Bronchial epithelial cell (primary cell): Measurements from ENCODE around the gene VRTN. TPM values are rescaled to one million over a fixed set of nuclear protein-coding genes. Genes with fewer than 3 reads are reported as not detected.
"Not testable (repeated sequence)": the region's sequence is repeated elsewhere in the genome, so short reads cannot be mapped to it uniquely, and the experiment has no call there.

Experiments used
- DNase-seq: peaks from one replicate; pipeline ENCODE4 v3.0.0-alpha.2; 2010; ENCODE audit warnings: low read depth
- FAIRE-seq: peaks from 2 replicates; lab custom pipeline; 2011; peaks lifted over from hg19 to GRCh38; lab: Jason Lieb, UNC
- H3K27me3 ChIP-seq: 2 replicates; pipeline ENCODE4 v1.5.1; 2011; ENCODE audit warnings: low read length; ENCODE audit not compliant: control insufficient read depth, insufficient read depth
- H3K36me3 ChIP-seq: 2 replicates; pipeline ENCODE4 v1.5.1; 2011; ENCODE audit warnings: low read length; ENCODE audit not compliant: control insufficient read depth, insufficient read depth
- H3K4me3 ChIP-seq: 2 replicates; pipeline ENCODE4 v1.5.1; 2011; ENCODE audit warnings: mild to moderate bottlenecking, low read depth, low read length, control low read depth
- CTCF ChIP-seq: IDR thresholded peaks from 2 replicates; pipeline ENCODE4 v1.5.1; 2011; ENCODE audit warnings: mild to moderate bottlenecking, moderate library complexity, low read length, control low read depth, inconsistent platforms; ENCODE audit not compliant: insufficient read depth, severe bottlenecking
- total RNA-seq: library from RNA; depleted of rRNA; stranded (reverse); fragments of >200 nt; gene quantifications from 2 replicates; pipeline ENCODE4 v1.2.1, GENCODE V29; 2014

Gene VRTN
- total RNA-seq, 1 donor from 2014 or later: not detected

- FAIRE-seq (no peak), DNase-seq (peak; percentile 84)
- H3K27me3 ChIP-seq: no peaks in the 10 kb centered on the region
These were observed 31.9 kb downstream of the VRTN start for GRCh38 chr14:74380172-74380571.

DNA sequence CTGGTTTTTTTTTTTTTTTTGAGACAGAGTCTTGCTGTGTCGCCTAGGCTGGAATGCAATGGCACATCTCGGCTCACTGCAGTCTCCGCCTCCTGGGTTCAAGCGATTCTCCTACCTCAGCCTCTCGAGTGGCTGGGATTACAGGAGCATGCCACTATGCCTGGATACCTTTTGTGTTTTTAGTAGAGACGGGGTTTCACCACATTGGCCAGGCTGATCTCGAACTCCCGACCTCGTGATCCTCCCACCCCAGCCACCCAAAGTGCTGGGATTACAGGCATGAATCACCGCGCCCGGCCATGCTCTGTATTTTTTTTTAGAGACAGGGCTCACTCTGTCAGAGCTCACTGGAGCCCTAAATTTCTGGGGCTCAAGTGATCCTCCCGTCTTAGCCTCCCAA lies 32.6 kb downstream of the VRTN start:
- no peak for TF ChIP-seq CTCF
- no peak for DNase-seq
- Histone ChIP-seq H3K36me3 (no peaks in the 10 kb centered on the region), H3K27me3 (no peaks in the 10 kb centered on the region), H3K4me3 (no peak overlapping the region)
- FAIRE-seq: no peak

More at GRCh38 chr14:74380172-74380571, 31.9 kb downstream of the VRTN start:
- Histone ChIP-seq H3K36me3 (no peaks in the 10 kb centered on the region), H3K4me3 (no peak overlapping the region)
- no peak for TF ChIP-seq CTCF

GRCh38 chr14:74381571-74381970 lies 33.3 kb downstream of the VRTN start:
- FAIRE-seq, H3K4me3 ChIP-seq, DNase-seq, H3K27me3 ChIP-seq, H3K36me3 ChIP-seq: not testable (repeated sequence)

DNA sequence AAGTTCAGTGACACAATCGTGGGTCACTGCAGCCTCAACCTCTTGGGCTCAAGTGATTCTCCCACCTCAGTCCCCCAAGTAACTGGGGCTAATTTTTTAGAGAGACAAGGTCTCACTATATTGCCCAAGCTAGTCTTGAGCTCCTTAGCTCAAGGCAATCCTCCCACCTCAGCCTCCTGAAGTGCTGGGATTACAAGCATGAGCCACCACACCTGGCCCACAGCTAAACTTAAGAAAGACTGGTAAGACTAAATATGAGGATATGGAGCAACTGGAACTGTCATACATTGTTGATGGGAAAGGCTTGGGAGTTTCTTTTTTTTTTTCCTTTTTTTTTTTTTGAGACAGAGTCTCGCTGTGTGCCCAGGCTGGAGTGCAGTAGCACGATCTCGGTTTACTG lies 34.0 kb downstream of the VRTN start:
- no peak for TF ChIP-seq CTCF
- Histone ChIP-seq H3K4me3 (no peak overlapping the region), H3K36me3 (no peaks in the 10 kb centered on the region), H3K27me3 (no peaks in the 10 kb centered on the region)
- no peak for DNase-seq
- FAIRE-seq: no peak

GRCh38 chr14:74389980-74390379 lies 41.7 kb downstream of the VRTN start:
- FAIRE-seq: no peak
- Histone ChIP-seq H3K36me3 (no peaks in the 10 kb centered on the region), H3K27me3 (no peaks in the 10 kb centered on the region), H3K4me3 (no peak overlapping the region)
- no peak for TF ChIP-seq CTCF
- no peak for DNase-seq

DNA sequence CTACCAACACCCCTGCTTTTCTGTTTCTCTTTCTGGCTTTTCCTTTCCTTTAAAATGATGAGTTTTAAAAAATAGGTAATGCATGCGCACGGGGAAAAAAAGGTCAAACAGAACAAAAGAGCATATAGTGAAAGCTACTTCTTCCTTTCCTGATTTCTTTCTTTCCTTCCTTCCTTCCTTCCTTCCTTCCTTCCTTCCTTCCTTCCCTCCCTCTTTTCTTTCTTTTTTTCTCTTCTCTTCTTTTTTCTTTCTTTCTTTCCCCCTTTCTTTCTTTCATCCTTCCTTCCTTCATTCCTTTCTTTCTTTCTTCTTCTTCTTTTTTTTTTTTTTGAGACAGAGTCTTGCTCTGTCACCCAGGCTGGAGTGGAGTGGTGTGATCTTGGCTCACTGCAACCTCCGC lies 42.2 kb downstream of the VRTN start:
- FAIRE-seq, DNase-seq, H3K27me3 ChIP-seq, H3K4me3 ChIP-seq, H3K36me3 ChIP-seq: not testable (repeated sequence)

DNA sequence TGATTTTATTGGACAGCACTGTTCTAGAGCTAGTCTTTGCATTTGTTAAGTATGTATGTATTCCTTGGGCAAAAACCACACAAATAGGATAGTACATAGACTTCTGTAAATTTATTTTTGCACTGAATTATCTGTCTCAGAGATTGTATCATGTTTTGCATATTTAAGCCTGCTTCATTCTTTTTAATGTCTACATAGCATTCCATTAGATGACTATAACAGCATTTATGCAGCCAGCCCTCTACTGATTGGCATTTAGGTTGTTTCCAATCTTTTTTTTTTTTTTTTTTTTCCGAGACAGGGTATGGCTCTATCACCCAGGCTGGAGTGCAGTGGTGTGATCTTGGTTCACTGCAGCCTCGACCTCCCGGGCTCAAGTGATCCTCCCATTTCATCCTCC lies 43.2 kb downstream of the VRTN start:
- DNase-seq: no peak
- no peak for TF ChIP-seq CTCF
- H3K36me3 ChIP-seq: no peaks in the 10 kb centered on the region
- no peak overlapping the region for H3K4me3 ChIP-seq
- no peak for FAIRE-seq
- peaks cover 3% of the 10 kb centered on the region for H3K27me3 ChIP-seq
